Measurements from ENCODE around the gene INO80.
A peak's percentile ranks its signal among the peaks of the same experiment; 100 is the strongest.

INO80 gene

GRCh38 chr15:40936709-40937666, 179.1 kb downstream of the INO80 start:
- TF ChIP-seq CTCF (IDR thresholded peaks at IDR 0.05; ENCODE audit: low read depth, low read length): no peak
- H3K4me3 ChIP-seq (replicated peaks in 1 of 2; ENCODE audit: low read depth in 2 of 2, low read length in 2 of 2): no peak overlapping the region
- peak in 1 of 2 donors; percentile 65 for DNase-seq (ENCODE audit: low read depth in 2 of 2)

GRCh38 chr15:40936234-40936708, 179.8 kb downstream of the INO80 start:
- H3K4me3 ChIP-seq (replicated peaks in 1 of 2; ENCODE audit: low read depth in 2 of 2, low read length in 2 of 2): no peak overlapping the region

GRCh38 chr15:40934457-40934856, 181.6 kb downstream of the INO80 start:
- no peak for DNase-seq (ENCODE audit: low read depth in 2 of 2)
- no peak for TF ChIP-seq CTCF (IDR thresholded peaks at IDR 0.05; ENCODE audit: low read depth, low read length)
- H3K4me3 ChIP-seq (replicated peaks in 1 of 2; ENCODE audit: low read depth in 2 of 2, low read length in 2 of 2): no peak overlapping the region

More at GRCh38 chr15:40936234-40936708, 179.8 kb downstream of the INO80 start:
- DNase-seq (ENCODE audit: low read depth in 2 of 2): no peak
- no peak for TF ChIP-seq CTCF (IDR thresholded peaks at IDR 0.05; ENCODE audit: low read depth, low read length)

GRCh38 chr15:40933517-40933902, 182.6 kb downstream of the INO80 start:
- no peak for TF ChIP-seq CTCF (IDR thresholded peaks at IDR 0.05; ENCODE audit: low read depth, low read length)
- H3K4me3 ChIP-seq (replicated peaks in 1 of 2; ENCODE audit: low read depth in 2 of 2, low read length in 2 of 2): no peak overlapping the region
- DNase-seq (ENCODE audit: low read depth in 2 of 2): no peak

GRCh38 chr15:40932649-40933516, 183.2 kb downstream of the INO80 start:
- DNase-seq (ENCODE audit: low read depth in 2 of 2): no peak
- no peak for TF ChIP-seq CTCF (IDR thresholded peaks at IDR 0.05; ENCODE audit: low read depth, low read length)
- no peak overlapping the region for H3K4me3 ChIP-seq (replicated peaks in 1 of 2; ENCODE audit: low read depth in 2 of 2, low read length in 2 of 2)

- H3K4me3 ChIP-seq (replicated peaks in 1 of 2; ENCODE audit: low read depth in 2 of 2, low read length in 2 of 2): no peak overlapping the region
Observed at GRCh38 chr15:40932156-40932555, 183.9 kb downstream of the INO80 start.

More at GRCh38 chr15:40932156-40932555, 183.9 kb downstream of the INO80 start:
- TF ChIP-seq CTCF (IDR thresholded peaks at IDR 0.05; ENCODE audit: low read depth, low read length): no peak
- DNase-seq (ENCODE audit: low read depth in 2 of 2): no peak
